K562 (cell line): ENCODE data around the gene RABL2B. TPM values are rescaled to one million over a fixed set of nuclear protein-coding genes. Genes with fewer than 3 reads are reported as not detected.

Experiments
- NR2F6 ChIP-seq: fragments of 450-650 bp; formaldehyde crosslinking; IDR thresholded peaks from 2 replicates; pipeline ENCODE4 v1.4.0; 2020; ENCODE audit warnings: mild to moderate bottlenecking
- PCBP1 ChIP-seq: fragments of 200-400 bp; formaldehyde crosslinking; IDR thresholded peaks from 2 replicates; pipeline ENCODE4 v1.6.1; 2018; ENCODE audit warnings: mild to moderate bottlenecking, low read depth, low read length; ENCODE audit not compliant: poor library complexity, severe bottlenecking
- ZMIZ1 ChIP-seq, 2 experiments: fragments of 150-350 bp in 1 of 2; IDR thresholded peaks; 2 replicates each; pipeline ENCODE4 v1.6.1; 2012 to 2016; ENCODE audit warnings: low read depth in 2 of 2, low read length in 2 of 2, mild to moderate bottlenecking in 1 of 2, moderate library complexity in 1 of 2
- ZNF764 ChIP-seq: fragments of 250-450 bp; sonication (Bioruptor Pico); IDR thresholded peaks from 2 replicates; pipeline ENCODE4 v1.4.0; 2020; ENCODE audit warnings: low read depth, mild to moderate bottlenecking, moderate library complexity
- polyA plus RNA-seq, 8 experiments: library from polyadenylated mRNA; depleted of rRNA in 4 of 8; stranded (reverse) in 5 of 8; unstranded in 3 of 8; fragments of >200 nt; fragmentation: Nextera tagmentation in 2 of 8; fragmentation: Illumina TruSeq in 1 of 8; extraction: Ambion mirVana in 2 of 8; extraction: Trizol in 1 of 8; gene quantifications; 2 replicates each; pipeline versions ENCODE4 v1.2.1 to v1.2.3, GENCODE V29; 2011 to 2014; ENCODE audit warnings: inconsistent platforms in 1 of 8, missing spikeins in 1 of 8
- total RNA-seq, 7 experiments: library from RNA; depleted of rRNA in 6 of 7; stranded (reverse); fragments of >200 nt in 6 of 7; fragmentation: Illumina TruSeq in 2 of 7; extraction: Trizol in 2 of 7; gene quantifications; 2 replicates each; pipeline versions ENCODE4 v1.2.1 to v1.2.3, GENCODE V29; 2011 to 2021; ENCODE audit warnings: low replicate concordance in 1 of 7
- TF ChIP-seq, protein P1 (sequence below): fragments of 250-450 bp; sonication (Bioruptor Pico); IDR thresholded peaks from 2 replicates; pipeline ENCODE4 v1.5.0; 2021

RABL2B gene
- total and polyA plus RNA-seq, 9 of the 15 experiments (the other 6 are each of a cell fraction or from before 2014, with no cell fraction given) = 0.76 to 8.5 (median 3.6) TPM

GRCh38 chr22:50722048-50722701 is 61.3 kb downstream of the RABL2B start (continued):
- TF ChIP-seq ZMIZ1 (IDR thresholded peaks at IDR 0.05; ENCODE audit: low read depth in 2 of 2, low read length in 2 of 2) (no peak), ZNF764 (no peak), PCBP1 (no peak), NR2F6 (CRISPR knock-in tag) (no peak)
- TF ChIP-seq, protein P1, sequence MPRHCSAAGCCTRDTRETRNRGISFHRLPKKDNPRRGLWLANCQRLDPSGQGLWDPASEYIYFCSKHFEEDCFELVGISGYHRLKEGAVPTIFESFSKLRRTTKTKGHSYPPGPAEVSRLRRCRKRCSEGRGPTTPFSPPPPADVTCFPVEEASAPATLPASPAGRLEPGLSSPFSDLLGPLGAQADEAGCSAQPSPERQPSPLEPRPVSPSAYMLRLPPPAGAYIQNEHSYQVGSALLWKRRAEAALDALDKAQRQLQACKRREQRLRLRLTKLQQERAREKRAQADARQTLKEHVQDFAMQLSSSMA = no peak
